ENCODE data around the gene NCMAP.

Gene NCMAP

GRCh38 chr1:24636661-24637357, 80.9 kb downstream of the NCMAP start:
- DNase-seq: no peak

GRCh38 chr1:24639094-24639493, 83.2 kb downstream of the NCMAP start:
- no peak for DNase-seq

- DNase-seq: no peak
Measured at GRCh38 chr1:24639881-24640280, 84.0 kb downstream of the NCMAP start.

GRCh38 chr1:24640288-24640687, 84.4 kb downstream of the NCMAP start:
- no peak for DNase-seq

GRCh38 chr1:24641646-24642151, 85.8 kb downstream of the NCMAP start:
- DNase-seq: no peak

GRCh38 chr1:24642481-24643362, 86.8 kb downstream of the NCMAP start, which contains the start of gene SRRM1:
SRRM1 (plus strand) TSS chr1:24643302; CDS start chr1:24643327, 25 bp downstream.
- peak; percentile 96 for DNase-seq

- DNase-seq: no peak
Measured at GRCh38 chr1:24643363-24644099, 87.6 kb downstream of the NCMAP start.

- no peak for DNase-seq
Measured at GRCh38 chr1:24644100-24644384, 88.2 kb downstream of the NCMAP start.

- no peak for DNase-seq
Measured at GRCh38 chr1:24648919-24649318, 93.0 kb downstream of the NCMAP start.

GRCh38 chr1:24652382-24652781, 96.5 kb downstream of the NCMAP start:
- no peak for DNase-seq

GRCh38 chr1:24654010-24654409, 98.1 kb downstream of the NCMAP start:
- DNase-seq: no peak

GRCh38 chr1:24656046-24656445, 100.2 kb downstream of the NCMAP start:
- no peak for DNase-seq

GRCh38 chr1:24657781-24658180, 101.9 kb downstream of the NCMAP start:
- DNase-seq: no peak
